IMR-90 (cell line): ENCODE results near the gene SEPTIN10. TPM values are rescaled to one million over a fixed set of nuclear protein-coding genes. Genes with fewer than 3 reads are reported as not detected.

Experiments used
- ATAC-seq: fragments of 200-7000 bp; cut with Tn5 transposase; 2 replicates; pipeline ENCODE4 v1.9.1; 2020; ENCODE audit warnings: low read depth, mild to moderate bottlenecking, moderate library complexity
- BruUV-seq: library from RNA; stranded (reverse); fragments of 400-500 nt; replicated peaks from 2 replicates; lab custom pipeline; 2021; lab: Mats Ljungman, UMichigan
- CTCF ChIA-PET: fragments of 300-600 bp; formaldehyde crosslinking; extraction: SDS; loops from one replicate; lab custom pipeline; 2021; ENCODE audit warnings: antibody characterized with exemption; lab: Yijun Ruan, JAX
- POLR2A ChIA-PET: fragments of 300-600 bp; sonication (Branson Sonifier 250); formaldehyde crosslinking; loops from one replicate; lab custom pipeline; 2022; ENCODE audit warnings: antibody characterized with exemption; ENCODE audit not compliant: unreplicated experiment; lab: Charles Lee
- DNase-seq: peaks from one replicate; pipeline ENCODE4 v3.0.0; 2013
- H2AFZ ChIP-seq: replicated peaks from 2 replicates; pipeline ENCODE3; 2013; ENCODE audit warnings: low read length, mild to moderate bottlenecking; ENCODE audit not compliant: poor library complexity
- H2AK5ac ChIP-seq: 2 replicates; pipeline ENCODE4 v1.6.1; 2013; ENCODE audit warnings: low read depth, low read length, inconsistent platforms
- H2AK9ac ChIP-seq: replicated peaks from 2 replicates; pipeline ENCODE3; 2013; ENCODE audit warnings: mild to moderate bottlenecking, low read depth, low read length, moderate library complexity; ENCODE audit not compliant: poor library complexity
- H2BK120ac ChIP-seq: 2 replicates; pipeline ENCODE4 v1.6.1; 2013; ENCODE audit warnings: low read depth, low read length, inconsistent platforms
- H2BK15ac ChIP-seq: 3 replicates; pipeline ENCODE4 v1.6.1; 2013; ENCODE audit warnings: low read depth, low read length, inconsistent platforms
- H2BK20ac ChIP-seq: 2 replicates; pipeline ENCODE4 v1.6.1; 2013; ENCODE audit warnings: low read depth, mild to moderate bottlenecking, inconsistent platforms, low read length, moderate library complexity
- H2BK5ac ChIP-seq: 2 replicates; pipeline ENCODE4 v1.6.1; 2013; ENCODE audit warnings: mild to moderate bottlenecking, low read depth, low read length, inconsistent platforms; ENCODE audit not compliant: poor library complexity, severe bottlenecking
- H3K14ac ChIP-seq: replicated peaks from 2 replicates; pipeline ENCODE4 v1.6.1; 2013; ENCODE audit warnings: low read depth, low read length, inconsistent platforms
- H3K18ac ChIP-seq: 2 replicates; pipeline ENCODE4 v1.6.1; 2013; ENCODE audit warnings: low read depth, low read length, control low read depth
- H3K23ac ChIP-seq: 2 replicates; pipeline ENCODE4 v1.6.1; 2013; ENCODE audit warnings: low read depth, low read length, inconsistent platforms
- H3K27ac ChIP-seq: 2 replicates; pipeline ENCODE4 v1.5.1; 2013; ENCODE audit warnings: mild to moderate bottlenecking, control low read depth, low read length; ENCODE audit not compliant: insufficient read depth
- H3K27me3 ChIP-seq: 2 replicates; pipeline ENCODE4 v1.6.1; 2013; ENCODE audit warnings: low read length; ENCODE audit not compliant: control insufficient read depth, insufficient read depth
- H3K36me3 ChIP-seq: 2 replicates; pipeline ENCODE4 v1.6.1; 2013; ENCODE audit warnings: low read length, mixed read lengths; ENCODE audit not compliant: control insufficient read depth, insufficient read depth
- H3K4ac ChIP-seq: 2 replicates; pipeline ENCODE4 v1.6.1; 2013; ENCODE audit warnings: low read depth, low read length, inconsistent platforms
- H3K4me1 ChIP-seq: 2 replicates; pipeline ENCODE4 v1.6.1; 2013; ENCODE audit warnings: low read length, mixed read lengths; ENCODE audit not compliant: control insufficient read depth, insufficient read depth
- H3K4me2 ChIP-seq: 2 replicates; pipeline ENCODE4 v1.6.1; 2013; ENCODE audit warnings: low read depth, mild to moderate bottlenecking, control low read depth, low read length, moderate library complexity
- H3K4me3 ChIP-seq: 2 replicates; pipeline ENCODE4 v1.5.1; 2013; ENCODE audit warnings: low read depth, mild to moderate bottlenecking, control low read depth, low read length, moderate library complexity; ENCODE audit not compliant: insufficient read depth
- H3K56ac ChIP-seq: 2 replicates; pipeline ENCODE4 v1.6.1; 2013; ENCODE audit warnings: low read length, inconsistent platforms; ENCODE audit not compliant: insufficient read depth; ENCODE audit errors: extremely low read depth
- H3K79me1 ChIP-seq, 2 experiments: 2 replicates each; pipeline ENCODE4 v1.6.1; 2013; ENCODE audit warnings: low read length in 2 of 2, inconsistent platforms in 1 of 2, low read depth in 1 of 2
- H3K9ac ChIP-seq: 2 replicates; pipeline ENCODE4 v1.6.1; 2013; ENCODE audit warnings: low read depth, low read length, control low read depth
- H3K9me1 ChIP-seq: 2 replicates; pipeline ENCODE4 v1.6.1; 2013; ENCODE audit warnings: low read length, inconsistent platforms; ENCODE audit not compliant: insufficient read depth
- H3K9me3 ChIP-seq: 2 replicates; pipeline ENCODE4 v1.6.1; 2013; ENCODE audit warnings: low read length; ENCODE audit not compliant: control insufficient read depth, insufficient read depth
- H4K20me1 ChIP-seq: 2 replicates; pipeline ENCODE4 v1.6.1; 2013; ENCODE audit warnings: low read length, inconsistent platforms; ENCODE audit not compliant: insufficient read depth
- H4K5ac ChIP-seq: 2 replicates; pipeline ENCODE4 v1.6.1; 2013; ENCODE audit warnings: mild to moderate bottlenecking, low read depth, low read length, control low read depth
- H4K8ac ChIP-seq, 2 experiments: 2 replicates each; pipeline ENCODE4 v1.6.1; 2013; ENCODE audit warnings: low read depth in 2 of 2, low read length in 2 of 2, control low read depth in 1 of 2, inconsistent platforms in 1 of 2
- H4K91ac ChIP-seq: 2 replicates; pipeline ENCODE4 v1.6.1; 2013; ENCODE audit warnings: low read depth, low read length, inconsistent platforms; ENCODE audit not compliant: insufficient read depth
- BHLHE40 ChIP-seq: fragments of 150-350 bp; IDR thresholded peaks from 2 replicates; pipeline ENCODE4 v1.6.1; 2016; ENCODE audit warnings: mild to moderate bottlenecking, low read depth, low read length
- CEBPB ChIP-seq: IDR thresholded peaks from 2 replicates; pipeline ENCODE4 v1.6.1; 2012; ENCODE audit warnings: low read depth, low read length, improper control_type of control experiment
- MAFK ChIP-seq: IDR thresholded peaks from 2 replicates; pipeline ENCODE4 v1.6.1; 2012; ENCODE audit warnings: low read depth, low read length, improper control_type of control experiment
- MAZ ChIP-seq: IDR thresholded peaks from 2 replicates; pipeline ENCODE4 v1.6.1; 2012; ENCODE audit warnings: low read depth, mild to moderate bottlenecking, low read length, improper control_type of control experiment, moderate library complexity, borderline replicate concordance
- MXI1 ChIP-seq: IDR thresholded peaks from 2 replicates; pipeline ENCODE4 v1.6.1; 2012; ENCODE audit warnings: low read depth, mild to moderate bottlenecking, low read length, moderate library complexity, borderline replicate concordance
- NFE2L2 ChIP-seq: fragments of 150-350 bp; IDR thresholded peaks from 2 replicates; pipeline ENCODE4 v1.6.1; 2016; ENCODE audit warnings: low read depth, mild to moderate bottlenecking, low read length
- RAD21 ChIP-seq: IDR thresholded peaks from 2 replicates; pipeline ENCODE4 v1.6.1; 2012; ENCODE audit warnings: low read length, improper control_type of control experiment
- SMC3 ChIP-seq: fragments of 150-350 bp; IDR thresholded peaks from 2 replicates; pipeline ENCODE4 v1.6.1; 2016; ENCODE audit warnings: low read depth, mild to moderate bottlenecking, antibody characterized with exemption, low read length, moderate library complexity
- WGBS, 2 experiments: methylation state at CpG; one replicate each; pipeline versions ENCODE4 v1.1.5 to v1.1.7; 2013; ENCODE audit warnings: missing lambda C conversion rate in 2 of 2; ENCODE audit not compliant: insufficient read length in 1 of 2; ENCODE audit errors: extremely low coverage in 2 of 2; 5-methylcytosine and 5-hydroxymethylcytosine counted together
- dilution Hi-C: fragments of 300-500 bp; cut with HindIII; formaldehyde crosslinking; loops from one replicate; pipeline ENCODE4 v1.14.3; 2018; ENCODE audit warnings: low sequenced_read_pairs; ENCODE audit not compliant: unreplicated experiment
- in situ Hi-C: fragments of 300-500 bp; cut with MboI; formaldehyde crosslinking; loops from 3 replicates; pipeline ENCODE4 v1.14.3; 2019; ENCODE audit warnings: low sequenced_read_pairs, inconsistent platforms, mixed read lengths
- intact Hi-C: fragments of 100-400 bp; cut with micrococcal nuclease; formaldehyde crosslinking; loops from 2 replicates; pipeline ENCODE4 v1.10.0; 2022
- polyA plus RNA-seq, 3 experiments: library from polyadenylated mRNA; depleted of rRNA; stranded (reverse); fragments of >200 nt; gene quantifications; 2 replicates each; pipeline ENCODE4 v1.2.3, GENCODE V29; 2012; ENCODE audit warnings: low replicate concordance in 1 of 3
- total RNA-seq: library from RNA; depleted of rRNA; stranded (reverse); fragments of >200 nt; gene quantifications from 2 replicates; pipeline ENCODE4 v1.2.3, GENCODE V29; 2012

The SEPTIN10 gene
- total and polyA plus RNA-seq, 2 of the 4 experiments (the other 2 are of a cell fraction), result 55.4 to 82.6 TPM

GRCh38 chr2:109659396-109660045, 45.8 kb upstream of the SEPTIN10 start:
- dilution Hi-C loops, result no loop called here

More at GRCh38 chr2:109659396-109660045, 45.8 kb upstream of the SEPTIN10 start:
- H4K5ac ChIP-seq, result no peak overlapping the region
- no peaks in the 10 kb centered on the region for H4K20me1 ChIP-seq
- H2BK120ac ChIP-seq, result no peak overlapping the region
- 47% methylated on average over 8 of the region's 9 CpGs; no CpG with 5 or more reads in 1 of the 2 experiments for WGBS, 2 experiments
- H3K4me2 ChIP-seq, result no peak overlapping the region
- ChIA-PET CTCF (no interaction called here), POLR2A (no interaction called here)
- H2BK20ac ChIP-seq, result no peak overlapping the region
- no peak overlapping the region for H3K14ac ChIP-seq
- H3K79me1 ChIP-seq, result no peaks in the 10 kb centered on the region
- H2BK5ac ChIP-seq, result no peak overlapping the region
- no peak overlapping the region for H3K9ac ChIP-seq
- no peak overlapping the region for H3K27ac ChIP-seq
- TF ChIP-seq CEBPB, result no peak
- no peak for TF ChIP-seq NFE2L2
- TF ChIP-seq MAFK, result no peak
- no peak for TF ChIP-seq MAZ
- no peak for TF ChIP-seq RAD21
- TF ChIP-seq MXI1, result no peak
- TF ChIP-seq SMC3, result no peak
- no peak for TF ChIP-seq BHLHE40
- no peaks in the 10 kb centered on the region for H3K9me3 ChIP-seq
- no peak overlapping the region for H2AFZ ChIP-seq
- DNase-seq (no peak), ATAC-seq (no peak)
- no peak overlapping the region for H2AK5ac ChIP-seq
- intact Hi-C loops (loop anchor here (10.0 kb wide), 1 partner anchor 85 kb away; no protein-coding TSS in a partner anchor), in situ Hi-C loops (no loop called here)
- H4K8ac ChIP-seq, result no peak overlapping the region
- no peak overlapping the region for H2AK9ac ChIP-seq
- H3K18ac ChIP-seq, result no peak overlapping the region
- no peak overlapping the region for H3K56ac ChIP-seq
- H4K91ac ChIP-seq, result no peak overlapping the region
- H3K4me1 ChIP-seq, result no peaks in the 10 kb centered on the region
- no peak overlapping the region for H3K23ac ChIP-seq
- BruUV-seq, result no TSS peak
- no peak overlapping the region for H3K4ac ChIP-seq
- no peaks in the 10 kb centered on the region for H3K36me3 ChIP-seq
- H3K27me3 ChIP-seq, result peaks cover 32% of the 10 kb centered on the region
- no peak overlapping the region for H2BK15ac ChIP-seq
- H3K4me3 ChIP-seq, result no peak overlapping the region
- no peaks in the 10 kb centered on the region for H3K9me1 ChIP-seq
